ENCODE results near the gene MSX1.

DNA sequence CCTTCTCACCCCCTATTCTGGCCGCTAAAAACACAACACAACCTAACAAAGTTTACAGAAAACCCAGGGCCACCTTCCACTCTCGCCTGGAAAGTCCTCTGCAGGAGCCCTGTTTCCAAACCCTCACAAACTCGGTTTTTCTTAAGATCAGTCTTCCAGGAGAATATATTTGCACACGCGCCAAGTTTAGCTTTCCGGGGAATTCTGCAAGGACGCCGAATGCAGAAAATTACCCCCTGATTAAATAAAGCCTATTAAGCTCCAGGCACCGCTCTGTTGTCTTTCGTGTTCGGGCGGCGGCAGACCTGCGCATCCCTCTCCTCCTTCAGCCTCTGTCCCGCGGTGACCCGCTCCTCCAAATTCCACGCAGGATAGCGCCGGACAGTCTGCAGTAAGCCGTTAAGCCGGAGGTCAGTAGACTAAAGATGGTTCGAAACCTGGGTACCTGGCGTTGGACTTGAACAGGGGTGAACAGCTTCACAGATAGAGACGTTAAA is 5.0 kb downstream of the MSX1 start:
- TF ChIP-seq, protein P1, sequence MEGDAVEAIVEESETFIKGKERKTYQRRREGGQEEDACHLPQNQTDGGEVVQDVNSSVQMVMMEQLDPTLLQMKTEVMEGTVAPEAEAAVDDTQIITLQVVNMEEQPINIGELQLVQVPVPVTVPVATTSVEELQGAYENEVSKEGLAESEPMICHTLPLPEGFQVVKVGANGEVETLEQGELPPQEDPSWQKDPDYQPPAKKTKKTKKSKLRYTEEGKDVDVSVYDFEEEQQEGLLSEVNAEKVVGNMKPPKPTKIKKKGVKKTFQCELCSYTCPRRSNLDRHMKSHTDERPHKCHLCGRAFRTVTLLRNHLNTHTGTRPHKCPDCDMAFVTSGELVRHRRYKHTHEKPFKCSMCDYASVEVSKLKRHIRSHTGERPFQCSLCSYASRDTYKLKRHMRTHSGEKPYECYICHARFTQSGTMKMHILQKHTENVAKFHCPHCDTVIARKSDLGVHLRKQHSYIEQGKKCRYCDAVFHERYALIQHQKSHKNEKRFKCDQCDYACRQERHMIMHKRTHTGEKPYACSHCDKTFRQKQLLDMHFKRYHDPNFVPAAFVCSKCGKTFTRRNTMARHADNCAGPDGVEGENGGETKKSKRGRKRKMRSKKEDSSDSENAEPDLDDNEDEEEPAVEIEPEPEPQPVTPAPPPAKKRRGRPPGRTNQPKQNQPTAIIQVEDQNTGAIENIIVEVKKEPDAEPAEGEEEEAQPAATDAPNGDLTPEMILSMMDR (conservative IDR thresholded peaks at IDR 0.05 in 1 of 2, IDR thresholded peaks at IDR 0.05 in 1 of 2; ENCODE audit: extremely low read depth in 1 of 2, insufficient read depth in 1 of 2, low read depth in 1 of 2, low read length in 2 of 2), result no peak
- TF ChIP-seq EZH2 (IDR thresholded peaks at IDR 0.05; ENCODE audit: borderline replicate concordance, low read length), result peak; percentile 50
